HEK293T (cell line): ENCODE data around the gene HES7.

ENCODE experiments used
- CTCF ChIA-PET: fragments of 350-600 bp; formaldehyde crosslinking; extraction: SDS; loops from one replicate; lab custom pipeline; 2021; ENCODE audit warnings: antibody characterized with exemption, inconsistent platforms; lab: Yijun Ruan, JAX
- POLR2A ChIA-PET: fragments of 350-600 bp; formaldehyde crosslinking; extraction: SDS; loops from one replicate; lab custom pipeline; 2020; ENCODE audit warnings: antibody characterized with exemption, inconsistent platforms; lab: Yijun Ruan, JAX
- DNase-seq: peaks from one replicate; pipeline ENCODE4 v3.0.0; 2012; ENCODE audit warnings: mixed read lengths; ENCODE audit errors: extremely low spot score
- ARNT ChIP-seq: fragments of 450-650 bp; IDR thresholded peaks from 2 replicates; pipeline ENCODE4 v1.6.1; 2017; ENCODE audit warnings: mild to moderate bottlenecking
- BHLHE40 ChIP-seq: fragments of 450-650 bp; IDR thresholded peaks from 2 replicates; pipeline ENCODE4 v1.6.1; 2016; ENCODE audit warnings: mild to moderate bottlenecking, moderate library complexity, borderline replicate concordance
- CTBP1 ChIP-seq: fragments of 450-650 bp; IDR thresholded peaks from 2 replicates; pipeline ENCODE4 v1.6.1; 2016; ENCODE audit warnings: borderline replicate concordance
- ELF4 ChIP-seq: fragments of 450-650 bp; IDR thresholded peaks from 2 replicates; pipeline ENCODE4 v1.6.1; 2017; ENCODE audit warnings: antibody characterized with exemption
- FOXA1 ChIP-seq: fragments of 450-650 bp; IDR thresholded peaks from 2 replicates; pipeline ENCODE4 v1.6.1; 2016; ENCODE audit warnings: mild to moderate bottlenecking
- FOXK2 ChIP-seq: fragments of 450-650 bp; IDR thresholded peaks from 2 replicates; pipeline ENCODE4 v1.6.1; 2016; ENCODE audit warnings: mild to moderate bottlenecking
- FOXM1 ChIP-seq: fragments of 450-650 bp; IDR thresholded peaks from 2 replicates; pipeline ENCODE4 v1.6.1; 2017; ENCODE audit warnings: mild to moderate bottlenecking, borderline replicate concordance
- HDGF ChIP-seq: fragments of 450-650 bp; IDR thresholded peaks from 2 replicates; pipeline ENCODE4 v1.6.1; 2017; ENCODE audit warnings: antibody characterized with exemption, borderline replicate concordance
- L3MBTL2 ChIP-seq: fragments of 450-650 bp; conservative IDR thresholded peaks from 2 replicates; pipeline ENCODE4 v1.6.1; 2016; ENCODE audit warnings: mild to moderate bottlenecking
- LEF1 ChIP-seq: fragments of 450-650 bp; IDR thresholded peaks from 2 replicates; pipeline ENCODE4 v1.6.1; 2017; ENCODE audit warnings: mild to moderate bottlenecking, borderline replicate concordance
- NFRKB ChIP-seq: fragments of 450-650 bp; IDR thresholded peaks from 2 replicates; pipeline ENCODE4 v1.6.1; 2016; ENCODE audit warnings: mild to moderate bottlenecking, moderate library complexity
- PKNOX1 ChIP-seq: fragments of 450-650 bp; IDR thresholded peaks from 2 replicates; pipeline ENCODE4 v1.6.1; 2016
- SP1 ChIP-seq: fragments of 450-650 bp; IDR thresholded peaks from 2 replicates; pipeline ENCODE4 v1.6.1; 2017
- SUZ12 ChIP-seq: fragments of 450-650 bp; IDR thresholded peaks from 2 replicates; pipeline ENCODE4 v1.6.1; 2016; ENCODE audit warnings: mild to moderate bottlenecking
- TARDBP ChIP-seq: fragments of 450-650 bp; IDR thresholded peaks from 2 replicates; pipeline ENCODE4 v1.6.1; 2016
- ZNF384 ChIP-seq: fragments of 450-650 bp; IDR thresholded peaks from 2 replicates; pipeline ENCODE4 v1.6.1; 2016

HES7 gene

GRCh38 chr17:8142887-8143580, 19.1 kb upstream of the HES7 start:
- DNase-seq: no peak
- ChIA-PET CTCF (no interaction called here), POLR2A (no interaction called here)
- TF ChIP-seq NFRKB (no peak), FOXA1 (no peak), L3MBTL2 (no peak), LEF1 (no peak), SP1 (no peak), BHLHE40 (no peak), PKNOX1 (no peak), CTBP1 (no peak), ARNT (no peak), ELF4 (no peak), SUZ12 (no peak), FOXM1 (no peak), FOXK2 (no peak), ZNF384 (no peak), HDGF (no peak), TARDBP (no peak)

GRCh38 chr17:8142158-8142886, 18.4 kb upstream of the HES7 start:
- DNase-seq: no peak
- POLR2A ChIA-PET: interaction anchor here (1.3 to 5.8 kb wide), 3 partner anchors 10 to 31 kb away, joined by 4 to 53 read pairs (median 9); partner anchors contain the start of gene PER1
- CTCF ChIA-PET: no interaction called here
- TF ChIP-seq CTBP1: no peak

GRCh38 chr17:8141741-8142140, 17.8 kb upstream of the HES7 start:
- ChIA-PET CTCF (no interaction called here), POLR2A (interaction anchor here (1.3 to 5.8 kb wide), 3 partner anchors 11 to 32 kb away, joined by 4 to 53 read pairs (median 9); partner anchors contain the start of gene PER1)
- no peak for DNase-seq
- no peak for TF ChIP-seq HDGF
- TF ChIP-seq TARDBP: no peak
- TF ChIP-seq FOXM1: no peak
- TF ChIP-seq FOXA1: no peak

- TF ChIP-seq FOXM1 (no peak), TARDBP (no peak), FOXA1 (no peak), ZNF384 (no peak), SUZ12 (no peak), LEF1 (no peak), ARNT (no peak), FOXK2 (no peak), ELF4 (no peak), SP1 (no peak)
- CTCF ChIA-PET: interaction anchor here (1.3 kb wide), 1 partner anchor 82 kb away, joined by 3 read pairs; no protein-coding TSS in a partner anchor
- POLR2A ChIA-PET: interaction anchor here (1.3 to 5.8 kb wide), 5 partner anchors 11 to 51 kb away, joined by 4 to 53 read pairs (median 9); partner anchors contain the start of gene PER1
- no peak for DNase-seq
Observed at GRCh38 chr17:8141045-8141444, 17.1 kb upstream of the HES7 start.

- ChIA-PET CTCF (interaction anchor here (1.3 kb wide), 1 partner anchor 83 kb away, joined by 3 read pairs; no protein-coding TSS in a partner anchor), POLR2A (interaction anchor here (1.3 to 5.8 kb wide), 6 partner anchors 12 to 82 kb away, joined by 4 to 53 read pairs (median 8); partner anchors contain the start of gene PER1)
- no peak for DNase-seq
- TF ChIP-seq HDGF (no peak), BHLHE40 (no peak), NFRKB (no peak), TARDBP (no peak), ELF4 (no peak), CTBP1 (no peak), L3MBTL2 (no peak), FOXA1 (no peak), FOXK2 (no peak), SP1 (no peak), FOXM1 (no peak), ARNT (no peak), PKNOX1 (no peak), SUZ12 (no peak), ZNF384 (no peak), LEF1 (no peak)
Observed at GRCh38 chr17:8140065-8141029, 16.4 kb upstream of the HES7 start.

- POLR2A ChIA-PET: interaction anchor here (1.0 to 5.8 kb wide), 7 partner anchors 14 to 243 kb away, joined by 3 to 53 read pairs (median 4); partner anchors contain the start of genes PER1 and SLC25A35
- peak; percentile 89 for DNase-seq
- CTCF ChIA-PET: interaction anchor here (1.4 to 2.4 kb wide), 2 partner anchors 65 to 108 kb away, joined by 4 to 6 read pairs; partner anchors contain the start of gene CTC1
- no peak for TF ChIP-seq TARDBP
- TF ChIP-seq ELF4: no peak
- no peak for TF ChIP-seq ZNF384
- TF ChIP-seq PKNOX1: 0 out of 2 replicates have a peak, but pooled peaks have one; percentile 49
- TF ChIP-seq SP1: no peak
- peak; percentile 48; the same call in 1 of the 2 replicates for TF ChIP-seq L3MBTL2
- no peak for TF ChIP-seq FOXA1
- no peak for TF ChIP-seq SUZ12
- TF ChIP-seq HDGF: no peak
Observed at GRCh38 chr17:8138672-8139371, 14.9 kb upstream of the HES7 start.
